Measurements from ENCODE around the gene RCBTB2. TPM values are rescaled to one million over a fixed set of nuclear protein-coding genes. Genes with fewer than 3 reads are reported as not detected.

Gene RCBTB2
- total RNA-seq, 2 experiments from 2014 or later: 31.0 to 31.5 TPM

- no peaks in the 10 kb centered on the region for H3K9me3 Mint-ChIP-seq (ENCODE audit: insufficient read depth)
- CTCF ChIA-PET: interaction anchor here (1.1 to 2.0 kb wide), 4 partner anchors 10 to 240 kb away, joined by 3 to 5 read pairs (median 3); no protein-coding TSS in a partner anchor
- DNase-seq: peak; percentile 18
- POLR2A ChIA-PET: interaction anchor here (1.4 kb wide), 1 partner anchor 42 kb away, joined by 5 read pairs; no protein-coding TSS in a partner anchor
- H3K27ac Mint-ChIP-seq: peak overlapping the region; percentile 76
- peaks cover 32% of the 10 kb centered on the region for H3K36me3 Mint-ChIP-seq (ENCODE audit: low read depth)
- H3K4me3 Mint-ChIP-seq: no peak overlapping the region
- H3K27me3 Mint-ChIP-seq (ENCODE audit: low read depth): peaks cover 3% of the 10 kb centered on the region
- no peak for ATAC-seq
- peaks cover 84% of the 10 kb centered on the region for H3K4me1 Mint-ChIP-seq (ENCODE audit: low read depth)
These were observed 41.3 kb upstream of the RCBTB2 start for GRCh38 chr13:48574041-48574796.

GRCh38 chr13:48573213-48574007, 40.5 kb upstream of the RCBTB2 start:
- Mint-ChIP-seq H3K27ac (peak overlapping the region; percentile 76), H3K4me3 (no peak overlapping the region), H3K36me3 (ENCODE audit: low read depth) (peaks cover 32% of the 10 kb centered on the region), H3K27me3 (ENCODE audit: low read depth) (peaks cover 6% of the 10 kb centered on the region), H3K9me3 (ENCODE audit: insufficient read depth) (no peaks in the 10 kb centered on the region), H3K4me1 (ENCODE audit: low read depth) (peaks cover 79% of the 10 kb centered on the region)
- peak; percentile 17 for DNase-seq
- POLR2A ChIA-PET: interaction anchor here (1.0 to 1.4 kb wide), 3 partner anchors 12 to 81 kb away, joined by 3 to 5 read pairs (median 5); no protein-coding TSS in a partner anchor
- no peak for ATAC-seq
- CTCF ChIA-PET: interaction anchor here (1.1 to 2.0 kb wide), 3 partner anchors 11 to 196 kb away, joined by 3 to 5 read pairs (median 3); no protein-coding TSS in a partner anchor

- peaks cover 34% of the 10 kb centered on the region for H3K36me3 Mint-ChIP-seq (ENCODE audit: low read depth)
- H3K4me1 Mint-ChIP-seq (ENCODE audit: low read depth): peaks cover 77% of the 10 kb centered on the region
- H3K4me3 Mint-ChIP-seq: no peak overlapping the region
- CTCF ChIA-PET: interaction anchor here (0.8 to 3.6 kb wide), 4 partner anchors 8 to 238 kb away, joined by 4 to 24 read pairs (median 4); no protein-coding TSS in a partner anchor
- H3K9me3 Mint-ChIP-seq (ENCODE audit: insufficient read depth): no peaks in the 10 kb centered on the region
- POLR2A ChIA-PET: interaction anchor here (1.3 to 1.7 kb wide), 2 partner anchors 10 to 169 kb away, joined by 3 to 4 read pairs; no protein-coding TSS in a partner anchor
- ATAC-seq (peak; percentile 49), DNase-seq (peak; percentile 22)
- H3K27me3 Mint-ChIP-seq (ENCODE audit: low read depth): peaks cover 5% of the 10 kb centered on the region
- peak overlapping the region; percentile 73 for H3K27ac Mint-ChIP-seq
These were observed 38.4 kb upstream of the RCBTB2 start for GRCh38 chr13:48571126-48571913.

GRCh38 chr13:48570216-48570828, 37.4 kb upstream of the RCBTB2 start:
- no peak for ATAC-seq
- Mint-ChIP-seq H3K36me3 (ENCODE audit: low read depth) (peaks cover 35% of the 10 kb centered on the region), H3K27ac (peak overlapping the region; percentile 48), H3K4me3 (no peak overlapping the region), H3K9me3 (ENCODE audit: insufficient read depth) (no peaks in the 10 kb centered on the region), H3K27me3 (ENCODE audit: low read depth) (peaks cover 8% of the 10 kb centered on the region), H3K4me1 (ENCODE audit: low read depth) (peaks cover 72% of the 10 kb centered on the region)
- ChIA-PET CTCF (interaction anchor here (0.8 to 3.6 kb wide), 5 partner anchors 9 to 237 kb away, joined by 4 to 24 read pairs (median 4); no protein-coding TSS in a partner anchor), POLR2A (interaction anchor here (0.7 to 1.7 kb wide), 5 partner anchors 9 to 266 kb away, joined by 3 to 4 read pairs (median 3); no protein-coding TSS in a partner anchor)
- peak; percentile 11 for DNase-seq

GRCh38 chr13:48569104-48569666, 36.3 kb upstream of the RCBTB2 start:
- ATAC-seq: no peak
- POLR2A ChIA-PET: interaction anchor here (0.6 to 0.9 kb wide), 2 partner anchors 37 to 568 kb away, joined by 3 read pairs; partner anchors contain the start of gene SUCLA2
- peak; percentile 16 for DNase-seq
- peaks cover 9% of the 10 kb centered on the region for H3K27me3 Mint-ChIP-seq (ENCODE audit: low read depth)
- H3K4me1 Mint-ChIP-seq (ENCODE audit: low read depth): peaks cover 72% of the 10 kb centered on the region
- H3K4me3 Mint-ChIP-seq: no peak overlapping the region
- CTCF ChIA-PET: interaction anchor here (1.2 to 3.6 kb wide), 2 partner anchors 10 to 235 kb away, joined by 6 to 24 read pairs; no protein-coding TSS in a partner anchor
- no peaks in the 10 kb centered on the region for H3K9me3 Mint-ChIP-seq (ENCODE audit: insufficient read depth)
- H3K27ac Mint-ChIP-seq: no peak overlapping the region
- H3K36me3 Mint-ChIP-seq (ENCODE audit: low read depth): peaks cover 38% of the 10 kb centered on the region

GRCh38 chr13:48568370-48569103, 35.7 kb upstream of the RCBTB2 start:
- CTCF ChIA-PET: interaction anchor here (0.8 to 3.6 kb wide), 6 partner anchors 8 to 77 kb away, joined by 3 to 24 read pairs (median 4); no protein-coding TSS in a partner anchor
- Mint-ChIP-seq H3K36me3 (ENCODE audit: low read depth) (peaks cover 34% of the 10 kb centered on the region), H3K4me3 (no peak overlapping the region), H3K27ac (peak overlapping the region; percentile 44), H3K9me3 (ENCODE audit: insufficient read depth) (no peaks in the 10 kb centered on the region), H3K4me1 (ENCODE audit: low read depth) (peaks cover 71% of the 10 kb centered on the region), H3K27me3 (ENCODE audit: low read depth) (peaks cover 11% of the 10 kb centered on the region)
- no peak for ATAC-seq
- DNase-seq: peak; percentile 15
- POLR2A ChIA-PET: interaction anchor here (0.9 to 1.1 kb wide), 2 partner anchors 36 to 53 kb away, joined by 3 to 5 read pairs; partner anchors contain the start of gene RCBTB2

GRCh38 chr13:48567515-48568369, 34.9 kb upstream of the RCBTB2 start:
- ChIA-PET POLR2A (interaction anchor here (0.9 to 1.1 kb wide), 2 partner anchors 35 to 52 kb away, joined by 3 to 5 read pairs; partner anchors contain the start of gene RCBTB2), CTCF (interaction anchor here (0.8 to 1.4 kb wide), 5 partner anchors 8 to 76 kb away, joined by 3 to 10 read pairs (median 4); no protein-coding TSS in a partner anchor)
- DNase-seq (peak; percentile 14), ATAC-seq (no peak)
- Mint-ChIP-seq H3K27ac (no peak overlapping the region), H3K9me3 (ENCODE audit: insufficient read depth) (no peaks in the 10 kb centered on the region), H3K36me3 (ENCODE audit: low read depth) (peaks cover 27% of the 10 kb centered on the region), H3K27me3 (ENCODE audit: low read depth) (peaks cover 11% of the 10 kb centered on the region), H3K4me1 (ENCODE audit: low read depth) (peaks cover 71% of the 10 kb centered on the region), H3K4me3 (no peak overlapping the region)

GRCh38 chr13:48564056-48564455, 31.2 kb upstream of the RCBTB2 start:
- H3K27ac Mint-ChIP-seq: no peak overlapping the region
- peaks cover 11% of the 10 kb centered on the region for H3K27me3 Mint-ChIP-seq (ENCODE audit: low read depth)
- ATAC-seq (no peak), DNase-seq (peak; percentile 12)
- peaks cover 42% of the 10 kb centered on the region for H3K36me3 Mint-ChIP-seq (ENCODE audit: low read depth)
- ChIA-PET POLR2A (interaction anchor here (2.5 kb wide), 1 partner anchor 31 kb away, joined by 8 read pairs; the partner anchor contains the start of gene RCBTB2), CTCF (interaction anchor here (1.0 to 4.0 kb wide), 3 partner anchors 10 to 68 kb away, joined by 3 to 29 read pairs (median 3); no protein-coding TSS in a partner anchor)
- H3K4me1 Mint-ChIP-seq (ENCODE audit: low read depth): peaks cover 76% of the 10 kb centered on the region
- H3K9me3 Mint-ChIP-seq (ENCODE audit: insufficient read depth): peaks cover 16% of the 10 kb centered on the region
- no peak overlapping the region for H3K4me3 Mint-ChIP-seq

GRCh38 chr13:48563626-48564025, 30.7 kb upstream of the RCBTB2 start:
- Mint-ChIP-seq H3K27me3 (ENCODE audit: low read depth) (peaks cover 14% of the 10 kb centered on the region), H3K4me1 (ENCODE audit: low read depth) (peaks cover 79% of the 10 kb centered on the region), H3K36me3 (ENCODE audit: low read depth) (peaks cover 45% of the 10 kb centered on the region), H3K4me3 (no peak overlapping the region), H3K27ac (no peak overlapping the region), H3K9me3 (ENCODE audit: insufficient read depth) (peaks cover 19% of the 10 kb centered on the region)
- ATAC-seq (no peak), DNase-seq (peak; percentile 4)
- ChIA-PET POLR2A (interaction anchor here (2.5 kb wide), 1 partner anchor 31 kb away, joined by 8 read pairs; the partner anchor contains the start of gene RCBTB2), CTCF (interaction anchor here (1.0 to 4.0 kb wide), 3 partner anchors 11 to 68 kb away, joined by 3 to 29 read pairs (median 3); no protein-coding TSS in a partner anchor)

All from activated CD8-positive, alpha-beta T cell treated with anti-CD3 and anti-CD28 coated beads, Interleukin-2, amount 10 ng/mL, durations not matched to agents 7 days and 5 days (primary cell).